GM21515 (cell line): ENCODE results near the gene EXOC1L.

Source experiments
- ATAC-seq: cut with Tn5 transposase; IDR thresholded peaks from one replicate; pipeline ENCODE4 v1.9.1; 2021; ENCODE audit not compliant: unreplicated experiment

EXOC1L gene

DNA sequence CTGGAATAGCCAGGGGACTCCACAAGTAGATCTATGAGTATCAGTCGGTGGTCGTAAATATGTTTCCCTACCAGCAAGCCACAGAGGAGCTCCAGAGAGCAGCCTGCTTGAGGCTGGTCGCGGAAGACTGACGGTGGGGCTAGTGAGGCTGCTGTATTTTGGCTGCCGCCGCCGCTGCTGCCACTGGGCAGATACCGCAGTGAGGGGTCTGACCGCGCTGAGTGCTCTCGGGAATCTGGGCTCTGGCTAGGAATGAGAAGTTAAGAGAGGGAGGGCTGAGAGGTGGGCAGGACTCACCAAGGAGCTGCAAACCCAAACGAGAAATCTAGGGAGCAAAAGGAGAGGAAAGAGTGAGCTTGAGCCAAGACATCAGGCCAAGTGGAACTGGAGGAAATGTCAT lies at the start of gene EXOC1L:
TSS of gene EXOC1L (plus strand) at position 157 of the 400 bp plus-strand sequence. CDS start at position 394, 237 bp downstream.
- no peak for ATAC-seq

- no peak for ATAC-seq
These were observed 48.9 kb upstream of the EXOC1L start for GRCh38 chr4:55770662-55771061.

DNA sequence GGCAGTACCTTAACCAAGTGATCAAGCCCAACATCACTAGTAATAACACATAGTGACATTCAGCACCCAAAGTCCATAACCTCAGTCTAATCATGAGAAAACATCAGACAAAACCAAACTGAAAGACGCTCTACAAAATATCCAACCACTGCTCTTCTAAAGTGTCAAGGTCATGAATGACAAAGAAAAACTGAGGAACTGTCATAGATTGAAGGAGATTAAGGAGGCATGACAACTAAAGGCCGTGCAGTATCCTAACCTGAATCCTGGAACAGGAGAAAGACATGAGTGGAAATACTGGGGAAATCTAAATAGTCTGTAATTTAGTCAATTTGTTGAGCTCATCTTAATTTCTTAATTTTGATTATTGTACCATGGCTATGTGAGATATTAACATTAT lies 38.2 kb upstream of the EXOC1L start:
- no peak for ATAC-seq

- ATAC-seq: no peak
These were observed 37.8 kb upstream of the EXOC1L start for GRCh38 chr4:55781812-55782211.

GRCh38 chr4:55783584-55783983 lies 36.0 kb upstream of the EXOC1L start:
- ATAC-seq: no peak

DNA sequence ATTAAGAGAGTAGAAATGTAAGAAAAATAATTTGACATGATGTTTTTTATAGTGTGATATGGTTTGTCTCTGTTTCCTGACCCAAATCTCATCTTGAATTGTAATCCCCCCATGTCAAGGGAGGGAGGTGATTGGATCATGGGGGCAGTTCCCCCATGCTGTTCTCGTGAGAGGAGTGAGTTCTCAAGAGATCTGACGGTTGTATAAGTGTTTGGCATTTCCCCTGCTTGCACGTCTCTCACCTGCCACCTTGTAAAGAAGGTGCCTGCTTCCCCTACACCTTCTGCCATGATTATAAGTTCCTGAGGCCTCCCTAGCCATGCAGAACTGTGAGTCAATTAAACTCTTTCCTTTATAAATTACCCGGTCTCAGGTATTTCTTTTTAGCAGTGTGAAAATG lies 34.8 kb upstream of the EXOC1L start:
- ATAC-seq: no peak

DNA sequence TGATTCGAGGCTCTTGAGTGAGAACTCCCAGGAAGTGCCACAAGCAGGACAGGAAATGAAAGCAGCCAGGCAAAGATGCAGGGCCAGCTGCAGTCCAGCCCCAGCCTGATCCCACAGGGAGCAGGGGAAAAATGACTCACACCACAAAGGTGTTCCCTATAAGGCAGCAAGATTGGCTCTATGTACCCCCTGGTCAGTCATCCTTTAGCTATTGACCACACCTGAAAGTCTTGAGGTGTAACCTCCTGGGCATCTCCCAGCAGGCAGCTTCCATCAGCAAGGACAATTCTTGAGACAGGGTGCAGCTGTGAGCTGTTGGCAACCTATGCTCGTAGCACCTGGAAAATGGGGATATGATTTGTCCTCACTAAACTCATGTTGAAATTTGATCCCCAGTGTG lies 27.9 kb upstream of the EXOC1L start:
- ATAC-seq: no peak

DNA sequence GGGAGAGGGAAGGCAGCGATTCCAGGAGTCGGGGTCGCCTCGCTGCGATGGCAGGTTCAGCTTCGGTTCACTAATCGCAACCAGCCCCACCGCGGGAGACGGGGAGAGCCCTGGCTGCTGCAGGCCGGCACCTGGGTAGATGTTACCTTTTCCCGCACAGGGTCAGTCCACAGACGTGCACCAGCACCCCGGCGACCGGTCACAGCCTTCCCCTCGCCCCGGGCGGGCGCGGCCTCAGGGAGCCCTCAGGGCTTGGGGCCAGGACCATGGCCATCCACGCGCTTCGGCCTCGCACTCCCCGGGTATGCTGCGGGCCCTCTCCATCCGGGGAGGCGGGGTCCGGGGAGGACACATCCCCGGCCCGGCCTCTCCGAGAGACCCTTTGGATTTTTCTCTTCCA lies 26.1 kb upstream of the EXOC1L start:
- ATAC-seq: no peak

DNA sequence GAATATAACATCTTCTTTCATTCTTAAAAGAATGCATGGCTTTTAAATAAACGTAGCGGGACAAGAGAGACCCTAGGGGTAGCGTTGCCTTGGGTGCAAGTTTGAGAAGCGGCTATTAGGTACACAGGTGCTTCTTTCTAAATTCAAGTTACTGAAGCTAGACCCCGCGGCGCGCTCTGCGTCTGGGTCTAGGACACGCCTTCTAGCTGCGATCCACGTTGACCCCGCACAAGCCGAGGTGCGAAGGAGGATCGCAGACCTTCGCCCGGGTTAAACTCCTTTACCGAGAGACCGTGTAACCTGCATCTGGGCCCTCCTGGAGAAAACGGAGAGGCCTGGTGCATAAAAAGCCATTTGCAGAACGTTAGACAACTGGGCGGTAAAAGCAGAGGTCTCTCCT lies 25.5 kb upstream of the EXOC1L start:
- no peak for ATAC-seq

DNA sequence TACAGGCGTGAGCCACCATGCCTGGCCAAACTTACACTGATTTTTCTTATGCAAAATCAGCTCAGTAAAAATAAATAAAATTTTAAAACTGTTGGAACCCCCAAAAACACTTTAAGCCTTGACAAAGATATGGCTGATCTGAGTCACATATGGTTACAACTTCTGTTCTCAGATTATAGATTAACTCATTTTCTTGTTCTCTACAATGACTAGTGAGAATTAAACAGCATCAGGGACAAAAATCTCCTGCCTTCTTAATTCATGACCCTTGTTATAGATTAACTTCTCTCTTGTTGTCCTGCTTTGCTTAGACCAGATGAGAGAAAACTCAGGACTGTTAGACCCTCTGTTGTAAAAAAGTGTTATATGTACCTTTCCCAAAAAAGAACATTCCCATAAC lies 24.2 kb upstream of the EXOC1L start:
- no peak for ATAC-seq

DNA sequence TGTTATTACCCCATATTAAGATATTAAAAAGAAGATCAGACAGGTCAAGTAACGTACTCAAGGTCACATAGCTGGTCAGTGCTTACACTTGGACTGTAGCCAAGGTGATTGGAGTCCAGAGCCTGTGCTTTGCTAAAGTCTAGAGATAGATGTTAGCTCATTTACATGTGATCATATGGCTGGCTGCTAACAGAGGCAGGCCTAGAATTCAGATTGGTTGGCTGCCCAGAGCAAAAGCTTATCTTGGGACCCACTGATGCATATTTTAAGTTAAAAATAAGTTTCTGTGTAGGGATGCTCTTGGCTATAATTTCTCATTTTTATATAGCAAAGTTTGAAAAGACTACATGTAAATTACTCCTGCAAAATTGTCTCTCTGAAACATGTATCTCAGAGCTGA lies 18.1 kb upstream of the EXOC1L start:
- ATAC-seq: no peak

- no peak for ATAC-seq
These were observed 12.0 kb upstream of the EXOC1L start for GRCh38 chr4:55807556-55807955.

- no peak for ATAC-seq
These were observed 11.4 kb upstream of the EXOC1L start for GRCh38 chr4:55808186-55808585.

- ATAC-seq: no peak
These were observed 11.0 kb upstream of the EXOC1L start for GRCh38 chr4:55808632-55809031.

- no peak for ATAC-seq
These were observed 1.9 kb upstream of the EXOC1L start for GRCh38 chr4:55817691-55818090.

- no peak for ATAC-seq
These were observed 689 bp downstream of the EXOC1L start for GRCh38 chr4:55820279-55820678.

DNA sequence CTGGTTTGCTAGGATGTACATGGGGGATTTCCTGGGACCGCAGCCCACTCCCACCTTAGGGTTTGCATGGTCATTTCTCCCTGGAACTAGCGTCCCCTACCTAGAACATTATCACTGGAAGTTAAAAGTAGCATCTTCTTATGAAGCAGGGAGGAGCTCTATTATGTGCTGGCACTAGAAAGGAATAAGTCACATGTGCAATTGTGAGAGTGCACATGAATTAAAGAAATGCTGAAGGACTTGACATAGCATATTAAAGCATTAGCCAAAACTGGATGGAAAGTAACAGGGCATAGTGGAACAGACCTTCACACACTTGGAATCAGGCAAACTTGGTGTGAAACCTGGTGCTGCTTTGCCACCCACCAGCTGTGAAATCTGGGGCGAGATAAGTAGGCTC lies 2.7 kb downstream of the EXOC1L start:
- ATAC-seq: no peak

DNA sequence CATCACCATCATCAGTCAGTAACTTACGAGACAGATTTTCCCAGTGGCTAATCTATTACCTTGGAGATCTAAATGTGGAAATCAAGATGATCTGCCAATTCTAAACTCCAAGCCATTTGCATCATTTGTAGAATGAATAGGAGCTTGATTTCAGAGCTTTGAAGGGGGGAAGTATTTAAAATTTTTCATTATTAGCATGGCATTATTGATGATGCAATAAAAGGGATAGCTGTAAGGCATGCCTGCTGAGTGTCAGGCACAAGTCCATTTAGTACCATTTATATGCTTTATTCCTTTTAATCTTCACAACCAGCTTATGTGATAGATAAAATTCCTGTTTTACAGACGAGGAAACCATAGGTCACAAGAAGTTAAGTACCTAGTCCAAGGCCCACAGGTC lies 5.3 kb downstream of the EXOC1L start:
- no peak for ATAC-seq

GRCh38 chr4:55826986-55827385 lies 7.4 kb downstream of the EXOC1L start:
- no peak for ATAC-seq

GRCh38 chr4:55827582-55827981 lies 8.0 kb downstream of the EXOC1L start:
- ATAC-seq: no peak

GRCh38 chr4:55830048-55830447 lies 10.5 kb downstream of the EXOC1L start:
- ATAC-seq: no peak

DNA sequence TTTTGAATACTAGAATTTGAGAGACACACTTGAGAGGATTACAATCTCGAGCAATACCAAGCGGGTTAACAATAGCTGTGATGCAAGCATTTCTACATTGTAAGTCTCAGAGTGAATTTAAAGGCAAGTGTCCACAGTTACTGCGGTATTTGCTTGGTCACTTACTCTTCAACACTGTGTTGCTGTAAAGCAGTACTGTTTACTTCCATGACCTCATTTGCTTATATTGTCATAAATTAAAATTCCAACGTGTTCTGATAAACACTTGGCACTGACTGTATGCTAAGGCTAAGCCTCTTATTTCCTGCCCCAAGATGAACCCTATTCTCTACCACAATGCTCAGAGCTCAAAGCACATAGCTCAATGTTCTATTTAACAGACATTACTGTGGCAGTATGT lies 11.1 kb downstream of the EXOC1L start:
- no peak for ATAC-seq

- no peak for ATAC-seq
These were observed 14.7 kb downstream of the EXOC1L start for GRCh38 chr4:55834086-55834795.
